Hepatocyte (in vitro differentiated cells): ENCODE measurements around the gene SLC17A5.

ENCODE experiments used
- EZH2 ChIP-seq: fragments of 200-600 bp; sonication (generic); IDR thresholded peaks from 2 replicates; pipeline ENCODE4 v1.6.1; 2016; ENCODE audit warnings: antibody characterized with exemption, mild to moderate bottlenecking, borderline replicate concordance
- EZH2phosphoT487 ChIP-seq: fragments of 200-600 bp; sonication (generic); IDR thresholded peaks from one replicate; pipeline ENCODE4 v1.6.1; 2018; ENCODE audit warnings: antibody characterized with exemption, mild to moderate bottlenecking, low read depth, moderate library complexity; ENCODE audit not compliant: unreplicated experiment, severe bottlenecking

GRCh38 chr6:73564578-73565345, 89.0 kb downstream of the SLC17A5 start:
- TF ChIP-seq EZH2 (no peak), EZH2phosphoT487 (no peak)
